GM08714 (cell line): ENCODE measurements around the gene BCL2L15.
"Not testable (repeated sequence)": the region's sequence is repeated elsewhere in the genome, so short reads cannot be mapped to it uniquely, and the experiment has no call there.

Experiments
- H3K4me3 ChIP-seq: fragments of 200-500 bp; sonication (Bioruptor generic); 2 replicates; pipeline ENCODE4 v1.5.1; 2014; ENCODE audit warnings: mild to moderate bottlenecking, low read length, inconsistent platforms
- ZNF274 ChIP-seq: IDR thresholded peaks from 2 replicates; pipeline ENCODE4 v1.6.1; 2012; ENCODE audit warnings: mild to moderate bottlenecking, low read depth, low read length

BCL2L15 gene

GRCh38 chr1:113870778-113871177, 16.6 kb downstream of the BCL2L15 start:
- peak overlapping the region; percentile 100 for H3K4me3 ChIP-seq
- TF ChIP-seq ZNF274: no peak

- H3K4me3 ChIP-seq: no peak overlapping the region; the same call in 1 of the 2 replicates
Observed at GRCh38 chr1:113868387-113869083, 18.8 kb downstream of the BCL2L15 start.

GRCh38 chr1:113861641-113862040, 25.7 kb downstream of the BCL2L15 start:
- no peak overlapping the region for H3K4me3 ChIP-seq
- TF ChIP-seq ZNF274: no peak

More at GRCh38 chr1:113868387-113869083, 18.8 kb downstream of the BCL2L15 start:
- TF ChIP-seq ZNF274: no peak

- H3K4me3 ChIP-seq: no peak overlapping the region
- TF ChIP-seq ZNF274: no peak
Observed at GRCh38 chr1:113860891-113861290, 26.5 kb downstream of the BCL2L15 start.

GRCh38 chr1:113859478-113860175, 27.8 kb downstream of the BCL2L15 start:
- H3K4me3 ChIP-seq: peak overlapping the region; percentile 37
- no peak for TF ChIP-seq ZNF274

GRCh38 chr1:113858982-113859381, 28.4 kb downstream of the BCL2L15 start:
- peak overlapping the region; percentile 53 for H3K4me3 ChIP-seq
- no peak for TF ChIP-seq ZNF274

- H3K4me3 ChIP-seq: peak overlapping the region; percentile 53; the same call in 1 of the 2 replicates
- TF ChIP-seq ZNF274: no peak
Observed at GRCh38 chr1:113858418-113858817, 29.0 kb downstream of the BCL2L15 start.

- peak overlapping the region; percentile 35; the same call in 1 of the 2 replicates for H3K4me3 ChIP-seq
- TF ChIP-seq ZNF274: no peak
Observed at GRCh38 chr1:113857776-113858175, 29.6 kb downstream of the BCL2L15 start.

GRCh38 chr1:113856401-113856790, 31.0 kb downstream of the BCL2L15 start:
- H3K4me3 ChIP-seq: no peak overlapping the region
- TF ChIP-seq ZNF274: no peak

- no peak for TF ChIP-seq ZNF274
- no peak overlapping the region for H3K4me3 ChIP-seq
Observed at GRCh38 chr1:113855630-113856400, 31.6 kb downstream of the BCL2L15 start.

- H3K4me3 ChIP-seq: no peak overlapping the region
- no peak for TF ChIP-seq ZNF274
Observed at GRCh38 chr1:113854234-113854633, 33.1 kb downstream of the BCL2L15 start.

- not testable (repeated sequence) for H3K4me3 ChIP-seq
Observed at GRCh38 chr1:113852694-113853093, 34.7 kb downstream of the BCL2L15 start.

GRCh38 chr1:113850127-113850796, 37.1 kb downstream of the BCL2L15 start:
- no peak overlapping the region for H3K4me3 ChIP-seq
- no peak for TF ChIP-seq ZNF274

- no peak for TF ChIP-seq ZNF274
- H3K4me3 ChIP-seq: no peak overlapping the region
Observed at GRCh38 chr1:113849072-113849471, 38.3 kb downstream of the BCL2L15 start.
